Measurements from ENCODE around the gene MRPL37.

DNA sequence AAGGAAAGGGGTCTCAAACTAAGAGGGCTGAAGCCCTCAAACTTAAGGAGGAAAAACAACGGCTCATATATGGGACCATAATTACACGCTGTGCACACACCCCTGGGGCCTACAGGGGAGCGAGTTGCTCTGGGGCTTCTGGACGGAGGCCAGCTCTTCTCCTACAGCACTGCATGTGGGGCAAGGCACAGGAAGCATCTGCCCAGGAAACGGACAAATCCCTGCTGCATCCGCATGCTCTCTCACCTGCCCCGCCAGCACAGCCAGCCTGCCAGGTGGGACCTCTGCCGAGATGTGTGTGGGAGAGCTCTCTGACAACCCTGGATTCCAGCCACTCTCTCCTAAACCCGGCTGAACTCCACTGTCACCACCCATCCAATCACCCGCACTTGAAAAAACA, 54.1 kb downstream of the MRPL37 start:
- TF ChIP-seq, protein P1, sequence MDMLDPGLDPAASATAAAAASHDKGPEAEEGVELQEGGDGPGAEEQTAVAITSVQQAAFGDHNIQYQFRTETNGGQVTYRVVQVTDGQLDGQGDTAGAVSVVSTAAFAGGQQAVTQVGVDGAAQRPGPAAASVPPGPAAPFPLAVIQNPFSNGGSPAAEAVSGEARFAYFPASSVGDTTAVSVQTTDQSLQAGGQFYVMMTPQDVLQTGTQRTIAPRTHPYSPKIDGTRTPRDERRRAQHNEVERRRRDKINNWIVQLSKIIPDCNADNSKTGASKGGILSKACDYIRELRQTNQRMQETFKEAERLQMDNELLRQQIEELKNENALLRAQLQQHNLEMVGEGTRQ (IDR thresholded peaks at IDR 0.05; ENCODE audit: low read length) = no peak
- no peak for TF ChIP-seq SIN3A (conservative IDR thresholded peaks at IDR 0.05 in 1 of 2, IDR thresholded peaks at IDR 0.05 in 1 of 2; ENCODE audit: low read depth in 1 of 2, low read length in 2 of 2)
- TF ChIP-seq EP300 (IDR thresholded peaks at IDR 0.05; ENCODE audit: borderline replicate concordance in 1 of 2, low read depth in 2 of 2, low read length in 2 of 2) = no peak
- no peak for TF ChIP-seq EZH2 (IDR thresholded peaks at IDR 0.05; ENCODE audit: low read depth, low read length, severe bottlenecking)
- no peak for TF ChIP-seq NRF1 (IDR thresholded peaks at IDR 0.05; ENCODE audit: low read depth, low read length)
- no peak for TF ChIP-seq POLR2A (IDR thresholded peaks at IDR 0.05; ENCODE audit: control extremely low read depth in 1 of 2, low read depth in 2 of 2, low read length in 2 of 2)
- no peak for TF ChIP-seq RXRA (IDR thresholded peaks at IDR 0.05; ENCODE audit: insufficient read depth, low read depth, low read length)

All from H1 (cell line).